T-helper 9 cell (primary cell): ENCODE results near the gene SAA2.
"Not testable (repeated sequence)": the region's sequence is repeated elsewhere in the genome, so short reads cannot be mapped to it uniquely, and the experiment has no call there.

Source experiments
- DNase-seq: peaks from one replicate; pipeline ENCODE4 v3.0.0-alpha.2; 2020
- total RNA-seq, 2 donors: gene quantifications; one replicate each; lab custom pipeline; 2026; lab: John Stamatoyannopoulos, UW

The SAA2 gene
- total RNA-seq: 0 to 0.24 reads per million in 2 donors

- DNase-seq: no peak
Measured at GRCh38 chr11:18248561-18248960, at the start of gene SAA2. Gene SAA2, minus strand, starts transcription at chr11:18248668. Its CDS starts 657 bp downstream, at chr11:18248011.

GRCh38 chr11:18295316-18295715 lies 46.8 kb upstream of the SAA2 start:
- no peak for DNase-seq

DNA sequence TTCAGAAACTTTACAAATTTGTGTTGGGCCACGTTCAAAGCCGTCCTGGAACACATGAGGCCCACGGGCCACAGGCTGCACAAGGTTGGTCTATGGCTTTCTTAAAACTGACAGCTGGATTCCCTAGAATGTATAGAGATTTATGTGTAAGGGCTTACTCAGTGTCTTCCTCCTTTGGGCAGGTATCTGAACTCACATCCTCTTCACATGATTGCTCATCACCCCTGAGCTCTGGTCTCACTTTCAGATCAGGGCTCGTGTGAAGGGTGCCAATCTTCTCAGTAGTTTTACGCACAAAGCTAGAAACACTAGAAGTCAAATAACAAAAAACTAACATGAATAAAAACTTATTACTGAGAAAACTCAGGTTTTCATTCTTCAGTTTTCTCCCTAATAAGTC lies 46.4 kb upstream of the SAA2 start:
- no peak for DNase-seq

- DNase-seq: no peak
Measured at GRCh38 chr11:18288911-18289310, 40.4 kb upstream of the SAA2 start.

GRCh38 chr11:18285841-18286240 lies 37.4 kb upstream of the SAA2 start:
- no peak for DNase-seq

GRCh38 chr11:18282626-18283025 lies 34.2 kb upstream of the SAA2 start:
- no peak for DNase-seq

GRCh38 chr11:18280438-18281045 lies 32.1 kb upstream of the SAA2 start:
- DNase-seq: no peak

DNA sequence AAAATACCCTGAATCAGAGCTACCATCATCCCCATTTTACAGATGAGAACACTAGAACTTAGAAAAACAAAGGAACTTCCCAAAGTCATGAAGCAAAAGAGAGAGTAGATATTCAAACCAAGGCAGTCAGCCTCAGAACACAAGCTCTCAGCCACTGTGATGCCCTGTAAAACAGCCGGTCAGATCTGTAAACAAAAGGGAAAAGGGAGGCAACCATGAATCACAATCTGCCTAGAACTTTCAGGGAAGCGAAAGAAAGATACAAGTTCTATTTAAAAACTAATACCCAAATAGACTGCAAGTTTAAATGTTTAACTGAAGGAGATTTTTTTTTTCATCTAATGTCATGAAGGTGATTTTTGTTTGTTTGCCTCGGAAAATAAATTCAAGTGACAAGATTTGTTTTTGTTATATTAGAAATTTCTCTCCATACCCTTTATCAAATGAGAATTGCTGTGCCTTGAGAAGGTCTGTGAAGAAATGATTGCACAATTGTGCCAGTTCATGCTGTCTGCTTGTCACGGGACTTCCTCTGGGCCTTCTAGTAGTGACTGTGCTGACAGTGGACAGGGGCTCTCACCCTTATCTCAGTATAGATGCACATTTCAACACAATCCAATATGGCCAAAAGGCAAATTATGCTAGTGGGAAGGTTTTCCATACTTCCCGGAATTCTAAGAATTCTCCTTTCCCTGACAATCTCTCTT lies 29.2 kb upstream of the SAA2 start:
- DNase-seq: no peak

DNA sequence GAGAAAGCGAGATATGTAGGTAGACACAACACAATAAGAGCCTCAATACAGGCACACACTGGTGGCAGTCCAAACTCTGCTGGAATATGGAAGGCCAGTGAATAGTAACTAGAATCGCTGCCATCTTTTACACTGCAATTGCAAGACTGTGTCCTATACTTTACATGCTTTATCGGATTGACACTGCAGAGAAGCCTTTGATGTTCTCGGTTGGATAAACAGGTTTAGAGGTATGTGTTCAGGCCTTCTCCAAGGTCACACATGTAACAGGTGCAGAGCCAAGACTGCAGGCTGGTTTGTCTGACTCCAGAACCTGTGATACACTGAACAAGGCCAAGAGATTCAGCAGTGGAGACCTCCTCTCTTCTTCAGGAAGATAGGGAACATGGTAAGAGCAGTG lies 22.7 kb upstream of the SAA2 start:
- DNase-seq: no peak

GRCh38 chr11:18270102-18270501 lies 21.6 kb upstream of the SAA2 start:
- DNase-seq: no peak

DNA sequence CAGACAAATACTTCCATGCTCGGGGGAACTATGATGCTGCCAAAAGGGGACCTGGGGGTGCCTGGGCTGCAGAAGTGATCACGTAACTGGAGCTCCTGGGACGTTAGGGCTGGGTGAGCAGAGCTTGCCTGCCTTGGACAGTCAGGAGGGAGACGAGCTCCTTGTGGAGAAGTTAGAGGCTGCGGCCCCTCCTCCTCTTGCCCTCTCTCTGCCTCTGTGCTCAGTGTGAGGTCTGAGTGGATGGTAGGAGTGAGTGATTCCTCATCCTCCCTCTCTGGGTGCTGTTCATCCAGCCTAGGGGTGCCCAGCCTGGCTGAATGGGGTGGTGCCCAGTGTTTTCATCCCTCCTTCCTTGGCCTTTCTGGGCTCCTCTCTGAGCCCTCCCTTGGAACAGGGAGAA lies 20.8 kb upstream of the SAA2 start:
- DNase-seq: not testable (repeated sequence)

DNA sequence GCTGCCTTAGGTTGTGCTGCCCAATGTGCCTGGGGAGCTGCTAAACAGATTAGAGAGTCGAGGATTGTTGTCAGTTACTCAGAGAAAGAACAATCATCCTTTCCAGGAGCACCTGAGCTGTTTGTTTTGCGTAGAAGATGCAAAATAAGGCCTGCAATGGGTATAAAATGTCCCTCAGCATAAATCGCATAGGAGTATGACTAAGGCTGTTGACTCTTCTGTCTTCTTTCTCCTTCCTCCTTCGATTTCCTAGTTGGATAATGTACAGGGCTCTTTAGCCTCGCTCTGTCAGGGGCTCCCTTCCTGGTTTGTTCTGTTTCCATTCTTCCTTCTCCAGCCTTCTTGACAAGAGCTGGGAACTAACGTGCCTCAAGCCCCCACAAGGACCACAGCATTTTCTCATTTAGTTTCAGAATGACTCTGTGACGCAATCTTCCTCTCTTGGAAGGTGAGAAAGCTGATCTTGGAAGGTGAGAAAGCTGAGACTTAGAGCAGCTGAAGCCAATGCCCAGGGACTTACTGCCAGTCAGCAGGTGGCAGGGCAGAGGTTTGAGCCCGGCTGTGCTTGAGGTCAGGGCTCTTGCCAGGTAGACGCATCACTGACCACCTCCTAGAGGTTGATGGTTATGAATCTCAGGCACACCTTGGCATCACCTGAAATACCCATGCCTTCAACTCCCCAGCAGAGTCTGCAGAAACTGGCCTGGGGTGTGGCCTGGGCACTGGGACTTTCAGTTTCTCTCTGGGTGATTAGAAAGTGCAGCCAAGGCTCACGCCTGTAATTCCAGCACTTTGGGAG lies 19.1 kb upstream of the SAA2 start:
- not testable (repeated sequence) for DNase-seq

- DNase-seq: no peak
Measured at GRCh38 chr11:18265949-18266348, 17.5 kb upstream of the SAA2 start, which contains the start of gene SAA1. Gene SAA1, plus strand, starts transcription at chr11:18266264. Its CDS starts 624 bp downstream, at chr11:18266888.

DNA sequence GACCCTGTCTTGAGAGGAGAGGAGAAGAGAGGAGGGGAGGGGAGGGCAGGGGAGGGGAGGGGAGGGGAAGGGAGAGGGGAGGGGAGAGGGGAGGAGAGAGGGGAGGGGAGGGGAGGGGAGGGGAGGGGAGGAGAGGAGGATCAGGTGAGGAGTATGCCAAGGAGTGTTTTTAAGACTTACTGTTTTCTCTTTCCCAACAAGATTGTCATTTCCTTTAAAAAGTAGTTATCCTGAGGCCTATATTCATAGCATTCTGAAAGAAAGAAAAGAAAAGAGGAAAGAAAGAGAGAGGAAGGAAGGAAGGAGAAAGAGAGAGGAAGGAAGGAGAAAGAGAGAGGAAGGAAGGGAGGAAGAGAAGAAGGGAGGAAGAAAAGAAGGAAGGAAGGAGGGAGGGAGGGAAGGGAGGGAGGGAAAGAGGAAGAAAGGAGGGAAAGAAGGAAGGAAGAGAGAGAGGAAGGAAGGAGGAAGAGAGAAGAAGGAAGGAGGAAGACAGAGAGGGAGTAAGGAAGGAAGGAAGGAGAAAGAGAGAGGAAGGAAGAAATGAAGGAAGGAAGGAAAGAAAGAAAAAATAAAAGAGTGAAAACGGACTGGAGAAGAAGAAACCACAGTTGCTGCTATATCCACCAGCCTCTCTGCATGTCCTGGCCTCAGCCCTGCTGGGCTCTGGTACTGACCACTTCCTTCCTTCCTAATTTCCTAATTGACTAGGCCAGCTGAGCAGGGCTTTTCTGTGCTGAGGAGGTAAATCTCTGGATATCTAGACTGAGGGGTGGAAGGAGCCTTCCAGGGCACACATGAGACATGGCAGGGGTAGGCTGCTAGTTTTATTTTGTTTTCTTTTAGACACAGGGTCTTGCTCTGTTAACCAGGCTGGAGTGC lies 16.4 kb upstream of the SAA2 start:
- DNase-seq: no peak

DNA sequence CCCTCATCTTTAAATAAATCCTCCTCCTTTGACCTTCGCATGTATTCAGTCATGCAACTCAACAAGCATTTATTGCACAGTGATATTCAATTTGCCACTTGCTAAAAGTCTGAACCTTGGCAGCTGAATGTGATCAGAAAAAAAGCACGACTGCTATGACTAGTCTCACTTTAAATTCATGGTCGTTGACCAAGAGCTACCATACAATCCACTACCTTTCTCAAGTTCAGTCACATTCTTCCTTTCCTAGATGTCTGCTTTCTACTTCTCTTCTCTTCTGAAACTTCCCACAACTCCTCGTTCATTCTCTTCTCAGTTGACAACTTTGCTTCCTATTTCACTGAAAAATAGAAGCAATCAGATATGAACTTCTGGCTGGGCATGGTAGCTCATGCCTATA lies 15.6 kb upstream of the SAA2 start:
- DNase-seq: no peak

GRCh38 chr11:18262681-18263350 lies 14.3 kb upstream of the SAA2 start:
- not testable (repeated sequence) for DNase-seq

DNA sequence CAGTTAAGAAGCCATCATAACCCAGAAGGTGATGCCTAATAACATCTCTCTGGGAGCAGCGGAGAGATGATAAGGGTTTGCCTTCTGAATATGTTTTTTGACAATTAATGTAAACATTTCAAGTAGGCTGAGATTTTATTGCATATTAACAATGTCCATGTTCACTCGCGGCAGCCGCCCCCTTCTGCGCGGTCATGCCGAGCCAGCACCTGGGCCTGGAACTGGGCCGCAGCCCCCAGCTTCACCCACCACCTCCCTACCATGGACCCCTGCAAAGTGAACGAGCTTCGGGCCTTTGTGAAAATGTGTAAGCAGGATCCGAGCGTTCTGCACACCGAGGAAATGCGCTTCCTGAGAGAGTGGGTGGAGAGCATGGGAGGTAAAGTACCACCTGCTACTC lies 13.3 kb upstream of the SAA2 start:
- DNase-seq: no peak

DNA sequence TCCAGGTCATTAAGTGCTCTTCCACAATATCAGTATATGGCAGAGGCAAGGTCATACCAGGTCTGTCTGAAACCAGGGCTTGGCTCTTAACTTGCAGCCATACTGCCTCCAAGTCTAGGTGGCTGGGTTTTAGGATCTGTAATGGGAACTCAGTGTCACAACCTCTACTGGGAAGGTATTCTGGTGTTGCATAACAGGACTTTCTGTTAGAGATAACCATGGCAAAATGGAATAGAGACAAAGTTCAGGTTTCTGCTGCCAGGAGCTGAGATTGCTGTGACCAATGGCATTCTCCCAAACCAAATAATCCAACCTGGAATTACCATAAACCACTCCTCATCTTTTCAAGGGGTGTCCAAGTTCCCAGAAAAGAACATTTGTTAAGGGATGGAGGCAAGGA lies 10.8 kb upstream of the SAA2 start:
- DNase-seq: no peak

GRCh38 chr11:18254781-18255361 lies 6.4 kb upstream of the SAA2 start:
- no peak for DNase-seq

GRCh38 chr11:18253778-18254338 lies 5.4 kb upstream of the SAA2 start:
- no peak for DNase-seq

- no peak for DNase-seq
Measured at GRCh38 chr11:18253233-18253632, 4.8 kb upstream of the SAA2 start.
